GM21717 (cell line): ENCODE results near the gene RAE1.

Experiments used
- ATAC-seq: cut with Tn5 transposase; IDR thresholded peaks from one replicate; pipeline ENCODE4 v1.9.1; 2021; ENCODE audit warnings: mild to moderate bottlenecking, moderate library complexity; ENCODE audit not compliant: unreplicated experiment

The RAE1 gene

GRCh38 chr20:57369596-57369995 is 18.5 kb downstream of the RAE1 start:
- ATAC-seq = no peak

DNA sequence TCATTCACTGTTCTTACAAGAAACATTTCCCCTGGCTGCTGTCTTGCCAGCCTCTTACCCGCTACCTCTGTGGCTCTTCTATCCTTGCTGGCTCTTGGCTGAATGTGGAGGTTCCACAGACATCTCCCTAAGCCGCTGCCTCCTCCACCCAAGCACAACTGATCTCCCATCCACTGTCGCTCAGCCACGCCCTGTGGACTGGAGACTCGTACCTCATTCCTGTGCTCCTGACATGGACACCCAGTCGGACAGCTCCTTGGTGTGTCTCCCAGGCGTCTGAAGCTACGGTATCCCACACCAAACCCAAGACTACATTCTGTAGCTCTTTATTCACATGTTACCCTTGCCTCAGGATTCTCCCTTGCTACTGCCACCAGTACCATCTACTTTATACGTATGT is 19.3 kb downstream of the RAE1 start:
- ATAC-seq = no peak

DNA sequence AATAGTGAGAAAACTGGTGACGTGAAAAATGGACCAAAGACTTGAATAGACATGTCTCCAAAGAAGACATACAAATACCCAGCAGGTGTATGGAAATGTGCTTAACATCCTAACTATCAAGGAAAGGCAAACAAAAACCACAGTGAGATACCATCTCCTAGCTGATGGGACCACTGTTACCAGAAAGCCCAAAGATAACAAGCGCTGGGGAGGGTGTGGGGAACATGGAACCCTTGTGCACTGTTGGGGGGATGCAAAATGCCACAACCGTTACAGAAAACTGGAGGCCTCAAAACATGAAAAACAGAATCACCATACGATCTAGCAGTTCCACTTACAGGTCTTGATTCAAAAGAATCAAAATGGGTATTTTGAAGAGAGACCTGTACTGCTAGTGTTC is 20.3 kb downstream of the RAE1 start:
- no peak for ATAC-seq

DNA sequence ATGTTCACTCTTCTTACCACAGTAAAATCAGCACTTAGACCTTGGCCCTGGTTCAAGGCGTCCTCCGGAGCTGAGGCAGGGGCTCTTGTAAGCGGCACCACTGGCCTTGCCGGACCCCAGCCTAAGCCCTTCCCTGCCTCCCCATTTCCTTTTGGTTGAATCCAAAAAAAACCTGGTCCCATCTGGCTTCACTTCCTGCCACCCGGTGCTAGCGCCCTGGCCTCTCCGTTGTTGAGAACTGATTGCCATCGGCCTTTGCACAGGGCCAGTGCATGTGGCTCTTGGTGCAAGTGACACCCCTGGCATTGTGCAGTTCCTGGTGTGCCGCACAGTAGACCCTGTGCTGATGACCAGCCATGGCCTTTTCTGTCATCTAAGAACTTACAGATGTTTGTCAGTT is 21.1 kb downstream of the RAE1 start:
- ATAC-seq = no peak

GRCh38 chr20:57372581-57373350 is 21.7 kb downstream of the RAE1 start:
- ATAC-seq = no peak

DNA sequence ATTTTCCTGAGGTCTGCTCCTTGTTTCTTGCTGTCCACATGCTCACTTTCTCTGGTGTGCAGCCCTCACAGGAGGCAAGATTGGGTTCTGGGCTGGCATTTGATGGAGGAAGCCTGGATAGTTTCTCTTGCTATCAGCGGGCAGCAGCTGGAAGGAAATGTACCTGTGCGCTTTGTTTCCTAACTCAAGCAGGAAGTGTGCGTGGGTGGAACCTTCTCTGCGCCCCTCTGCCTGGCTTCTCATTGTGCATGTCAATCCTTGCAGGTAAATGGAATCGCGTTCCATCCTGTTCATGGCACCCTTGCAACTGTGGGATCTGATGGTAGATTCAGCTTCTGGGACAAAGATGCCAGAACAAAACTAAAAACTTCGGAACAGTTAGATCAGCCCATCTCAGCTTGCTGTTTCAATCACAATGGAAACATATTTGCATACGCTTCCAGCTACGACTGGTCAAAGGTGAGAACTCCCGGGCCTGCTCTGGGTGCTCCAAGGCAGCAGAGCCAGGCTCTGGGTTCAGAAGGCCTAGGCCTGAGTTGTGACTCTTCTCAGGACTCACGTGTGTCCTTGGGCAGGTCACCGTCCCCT is 23.4 kb downstream of the RAE1 start:
- no peak for ATAC-seq

DNA sequence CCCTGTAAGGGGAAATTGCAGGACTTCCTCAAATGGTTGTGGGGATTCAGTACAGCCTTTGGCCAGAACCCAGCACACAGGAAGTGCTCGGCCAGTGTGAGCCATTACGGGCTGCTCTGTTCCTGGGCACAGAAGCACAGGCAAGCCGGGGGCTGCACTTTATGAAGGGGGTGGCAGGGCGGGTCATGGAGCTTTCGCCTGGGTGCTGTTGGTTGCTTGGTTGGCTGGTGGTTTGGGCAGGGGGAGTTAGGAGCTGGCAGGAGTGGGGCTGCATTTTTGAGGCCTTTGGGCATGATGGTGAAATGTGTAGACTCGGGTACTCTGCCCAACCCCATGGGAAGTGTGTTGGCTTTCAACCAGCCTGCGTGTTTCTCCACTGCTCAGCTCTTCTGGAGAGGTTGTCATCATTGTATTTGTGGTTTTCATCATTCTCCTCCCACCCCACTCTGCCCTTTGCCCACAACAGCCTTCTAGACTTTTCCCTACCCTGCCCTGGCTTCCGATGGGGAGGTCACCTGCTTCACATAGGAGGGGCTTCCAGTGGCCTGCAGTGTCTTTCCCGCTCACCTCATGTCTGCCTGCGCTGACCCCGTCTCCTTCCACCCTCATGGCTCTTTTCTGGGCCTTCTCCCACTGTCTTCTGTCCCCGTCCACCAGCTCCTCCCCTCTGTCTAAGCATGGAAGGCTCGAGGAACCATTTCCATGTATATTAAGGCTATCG is 24.0 kb downstream of the RAE1 start:
- ATAC-seq = no peak

- no peak for ATAC-seq
Measured at GRCh38 chr20:57375652-57376230, 24.7 kb downstream of the RAE1 start.

DNA sequence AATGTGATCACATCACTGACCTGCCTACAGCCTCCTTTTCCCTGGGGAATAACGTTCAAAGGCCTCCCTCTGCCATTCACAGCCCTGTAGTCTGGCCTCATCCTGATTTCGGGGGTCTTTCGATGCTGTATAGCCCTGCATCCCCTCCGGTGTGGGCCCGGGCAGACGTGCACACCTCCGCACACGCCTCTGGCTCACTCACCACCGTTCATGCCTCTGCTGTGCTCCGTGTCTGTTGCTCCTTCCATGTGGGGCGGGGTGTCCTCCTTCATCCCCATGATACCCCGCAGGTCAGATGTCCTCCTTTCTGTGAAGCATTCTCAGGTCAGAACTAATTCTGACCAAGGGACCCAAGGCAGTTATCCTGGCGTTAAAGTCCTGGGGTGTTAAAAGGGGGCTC is 26.3 kb downstream of the RAE1 start:
- no peak for ATAC-seq

DNA sequence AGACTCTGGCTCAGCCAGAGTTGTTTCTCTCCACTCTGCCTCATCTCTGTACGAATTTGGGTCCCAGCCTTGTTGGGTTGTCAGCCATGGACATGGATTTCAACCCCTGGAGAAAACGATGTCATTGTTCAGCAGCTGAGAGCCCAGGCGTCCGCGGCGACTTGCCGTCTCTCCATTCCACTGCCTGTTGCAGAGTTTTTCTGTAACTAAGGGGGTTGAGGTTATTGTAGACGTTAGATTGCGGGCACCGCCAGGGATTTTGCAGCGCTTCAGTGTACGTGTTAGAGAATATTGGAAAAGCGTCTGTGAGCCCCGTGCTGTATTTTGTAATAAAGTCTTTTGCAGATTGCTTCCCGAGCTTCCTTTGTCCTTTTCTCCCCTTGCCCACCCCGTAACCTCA is 27.1 kb downstream of the RAE1 start:
- no peak for ATAC-seq

DNA sequence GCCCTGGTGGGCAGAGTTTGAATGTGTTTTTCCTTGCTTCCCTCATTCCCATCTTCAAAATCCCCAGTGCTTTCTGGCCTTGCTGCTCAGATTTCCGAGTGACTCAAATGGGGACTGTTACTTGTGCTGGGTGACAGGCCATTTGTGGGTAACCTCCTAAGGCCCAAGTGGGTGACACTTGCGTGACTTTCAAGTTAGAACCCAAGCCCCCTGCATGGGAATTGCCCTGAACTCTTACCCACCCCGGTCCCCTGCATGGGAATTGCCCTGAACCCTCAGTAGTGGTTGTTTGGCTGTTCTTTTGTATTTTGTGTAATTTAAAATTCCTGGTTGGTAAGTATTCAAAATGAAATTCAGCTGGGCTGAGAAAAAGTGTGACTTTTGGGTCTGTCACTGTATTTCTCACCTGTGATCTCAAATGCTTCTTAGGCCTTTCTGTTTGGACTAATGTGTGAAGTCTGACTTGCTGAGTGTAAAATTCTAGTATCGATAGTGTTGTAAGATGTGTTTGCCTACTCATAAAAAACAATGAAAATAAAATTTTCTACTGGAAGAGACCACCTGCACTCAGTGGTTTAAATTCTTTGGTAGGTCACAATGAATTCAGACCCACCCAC is 27.7 kb downstream of the RAE1 start:
- no peak for ATAC-seq

GRCh38 chr20:57379263-57379647 is 28.2 kb downstream of the RAE1 start:
- no peak for ATAC-seq

DNA sequence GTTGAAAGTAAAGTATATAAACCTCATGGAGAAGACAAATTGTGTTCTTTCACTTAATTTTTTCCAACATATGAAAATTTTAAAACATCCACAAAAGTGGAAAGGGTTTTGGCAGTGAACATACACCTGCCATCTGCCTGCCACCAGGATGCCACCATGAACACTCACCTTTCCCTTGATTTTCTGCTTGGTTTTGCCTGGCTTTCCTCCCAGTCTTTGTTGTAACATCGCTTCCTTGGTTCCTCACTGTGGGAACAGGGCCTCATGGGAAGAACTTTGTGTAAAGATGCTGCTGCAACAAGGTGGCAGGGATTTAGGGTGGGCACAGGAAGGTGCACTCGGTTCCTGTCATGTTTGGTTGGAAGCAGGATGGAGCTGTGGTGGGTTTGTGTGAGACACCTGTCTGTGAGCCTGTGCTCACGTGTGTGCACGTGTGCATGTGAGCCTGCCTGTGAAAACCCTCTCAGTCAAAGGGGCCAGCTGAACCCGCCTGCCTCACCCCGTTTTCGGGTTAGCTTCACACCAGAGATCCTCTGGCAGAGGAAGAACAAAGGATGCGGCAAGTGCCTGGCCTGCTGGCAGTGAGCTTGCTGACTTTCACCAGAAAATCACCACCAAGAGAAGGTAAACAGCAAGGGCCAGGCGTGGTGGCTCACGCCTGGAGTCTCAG is 29.2 kb downstream of the RAE1 start:
- ATAC-seq = no peak

DNA sequence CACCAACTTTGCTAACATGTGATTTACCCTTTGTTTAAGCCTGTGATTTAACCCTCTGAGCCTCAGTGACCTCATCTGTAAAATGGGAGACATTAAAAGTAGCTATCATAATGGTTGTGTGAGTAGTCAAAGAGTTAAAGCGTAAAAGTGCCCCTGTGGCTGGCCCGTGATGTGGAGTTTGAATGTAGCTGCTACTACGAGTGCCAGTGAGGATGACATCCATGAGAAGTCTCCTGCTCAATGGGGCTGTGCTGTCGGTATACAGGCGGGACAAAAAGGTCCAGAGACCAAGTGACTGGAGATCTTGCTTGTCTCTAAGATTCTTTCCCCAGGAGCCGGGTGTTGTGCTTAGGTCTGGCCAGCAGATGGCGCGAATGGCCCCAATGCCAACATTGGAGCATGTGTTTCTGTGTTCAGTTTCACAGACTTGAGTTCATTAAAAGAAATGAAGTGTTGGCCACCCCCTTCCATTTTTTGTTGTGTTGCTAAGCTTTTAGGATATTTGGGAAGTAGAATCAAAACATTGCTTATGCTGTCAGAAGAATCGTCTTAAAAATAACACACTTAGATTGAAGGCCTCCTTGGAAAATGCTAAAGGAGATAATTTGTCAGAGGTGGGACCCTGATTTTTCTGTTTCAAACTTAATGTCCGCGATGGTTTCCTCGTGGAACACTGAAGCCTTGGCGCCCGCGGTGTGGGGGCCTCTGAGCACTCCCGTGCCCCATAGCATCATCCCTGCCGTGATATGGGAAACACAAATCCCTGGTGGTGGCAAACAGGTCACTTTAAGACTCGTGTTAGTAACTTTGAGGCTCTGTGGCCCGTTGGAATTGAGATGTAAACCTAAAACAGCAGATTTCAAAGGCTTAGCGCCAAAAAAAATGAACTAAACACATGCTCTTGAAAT is 30.8 kb downstream of the RAE1 start:
- ATAC-seq = no peak

DNA sequence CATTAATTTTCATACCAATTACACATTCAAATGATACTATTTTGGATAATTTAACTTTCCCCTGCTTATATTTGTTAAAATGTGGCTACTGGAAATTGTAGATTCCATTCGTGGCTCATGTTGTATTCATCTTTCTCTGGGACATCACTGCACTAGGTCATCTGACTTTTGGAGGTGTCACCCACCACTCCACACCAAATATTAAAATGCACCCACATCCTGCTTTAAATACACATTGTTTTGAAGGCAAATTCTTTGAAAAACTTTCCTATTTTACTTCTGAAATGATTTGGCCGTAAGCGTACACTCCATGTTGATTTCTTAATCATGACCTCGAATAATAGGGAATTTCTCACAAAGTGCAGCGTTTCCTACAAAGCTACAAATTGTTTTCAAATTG is 31.5 kb downstream of the RAE1 start:
- no peak for ATAC-seq

DNA sequence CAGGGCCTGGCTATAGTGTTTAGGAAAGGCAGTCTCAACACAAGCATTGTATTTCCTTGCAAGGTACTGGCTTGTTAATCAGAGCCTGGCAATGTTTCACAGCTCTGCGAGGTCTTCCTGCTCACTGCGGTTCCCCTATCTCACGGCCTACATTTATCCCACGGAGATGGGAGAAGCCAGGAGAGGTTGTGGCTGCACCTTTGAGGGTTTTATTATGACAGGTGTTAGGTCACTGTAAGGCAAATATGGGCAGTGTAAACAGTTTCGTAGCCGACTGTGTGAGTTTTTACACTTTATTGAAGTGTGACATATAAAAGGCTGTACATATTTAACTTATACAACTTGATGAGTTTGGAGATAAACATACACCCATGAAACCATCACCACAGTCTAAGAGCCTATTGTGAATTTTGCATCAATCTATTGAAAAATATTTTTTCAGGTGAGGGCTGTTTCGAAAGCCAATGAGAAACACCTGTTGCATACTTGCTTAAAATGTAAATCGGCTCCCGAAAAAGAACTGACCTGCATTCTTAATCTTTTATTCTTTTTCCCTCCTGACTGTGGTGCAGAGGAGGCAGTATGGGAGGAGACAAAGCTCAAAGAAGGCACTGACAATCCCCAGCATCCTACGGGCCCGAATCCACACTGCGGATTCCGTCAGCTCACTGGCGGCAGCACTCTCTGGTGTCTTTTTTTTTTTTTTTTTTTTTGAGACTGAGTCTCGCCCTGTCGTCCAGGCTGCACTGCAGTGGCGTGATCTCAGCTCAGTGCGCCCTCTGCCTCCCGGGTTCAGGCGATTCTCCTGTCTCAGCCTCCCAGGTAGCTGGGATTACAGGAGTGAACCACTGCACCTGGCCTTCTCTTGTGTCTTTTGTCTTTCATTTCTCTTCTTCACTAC is 32.6 kb downstream of the RAE1 start:
- ATAC-seq = no peak

DNA sequence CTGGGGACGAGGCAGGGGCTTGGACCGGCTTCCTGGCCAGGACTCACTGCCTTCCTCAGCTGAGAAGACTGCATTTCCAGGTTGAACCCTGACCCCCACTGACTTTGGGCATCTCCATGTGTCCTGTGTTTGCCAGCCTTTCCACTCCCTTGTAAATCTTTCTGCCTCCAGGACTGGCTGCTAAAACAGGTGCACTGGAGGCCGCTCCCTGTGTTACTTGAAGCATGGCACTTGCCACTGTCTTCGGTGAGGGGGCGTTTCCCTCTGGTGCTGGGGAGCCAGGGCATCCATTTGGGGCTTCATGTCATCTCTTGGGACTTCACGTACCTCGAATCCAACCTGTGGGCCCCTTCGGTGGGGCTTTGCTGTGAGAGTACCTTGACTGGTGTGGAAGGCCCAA is 33.4 kb downstream of the RAE1 start:
- no peak for ATAC-seq

DNA sequence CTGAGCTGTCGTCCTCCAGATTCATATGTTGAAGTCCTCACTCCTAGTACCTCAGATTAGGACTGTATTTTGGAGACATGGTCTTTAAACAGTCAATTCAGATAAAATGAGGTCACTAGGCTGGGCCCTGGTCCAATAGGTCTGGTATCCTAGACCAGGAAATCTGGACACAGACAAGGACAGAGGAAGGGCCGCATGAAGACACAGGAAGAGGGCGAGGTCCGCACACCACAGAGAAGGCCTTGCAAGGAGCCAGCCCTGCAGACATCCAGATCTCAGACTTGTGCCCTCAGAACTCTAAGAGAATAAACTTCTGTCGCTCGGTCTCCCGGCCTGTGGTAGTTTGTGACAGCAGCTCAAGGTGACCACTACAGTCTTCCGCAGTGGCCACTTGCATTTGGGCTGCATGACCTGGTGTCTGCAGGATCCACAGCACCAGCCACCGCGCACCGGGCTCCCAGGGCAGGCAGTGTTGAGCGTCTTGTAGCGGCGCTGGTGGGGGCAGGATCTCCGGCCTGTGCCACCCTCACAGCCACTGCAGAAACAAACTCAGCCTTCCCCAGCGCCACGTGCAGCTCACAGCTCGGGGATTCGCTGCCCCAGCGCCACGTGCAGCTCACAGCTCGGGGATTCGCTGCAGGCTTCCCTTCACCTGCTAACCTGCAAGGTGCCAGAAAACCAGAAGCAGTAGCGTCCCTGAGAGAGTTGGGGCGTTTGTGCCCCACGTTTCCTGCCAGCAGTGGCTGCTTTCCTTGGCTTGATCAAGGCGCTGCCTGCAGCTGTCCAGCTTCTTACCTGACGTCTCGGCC is 34.1 kb downstream of the RAE1 start:
- no peak for ATAC-seq
